ENCODE measurements around the gene LDHAL6B.

DNA sequence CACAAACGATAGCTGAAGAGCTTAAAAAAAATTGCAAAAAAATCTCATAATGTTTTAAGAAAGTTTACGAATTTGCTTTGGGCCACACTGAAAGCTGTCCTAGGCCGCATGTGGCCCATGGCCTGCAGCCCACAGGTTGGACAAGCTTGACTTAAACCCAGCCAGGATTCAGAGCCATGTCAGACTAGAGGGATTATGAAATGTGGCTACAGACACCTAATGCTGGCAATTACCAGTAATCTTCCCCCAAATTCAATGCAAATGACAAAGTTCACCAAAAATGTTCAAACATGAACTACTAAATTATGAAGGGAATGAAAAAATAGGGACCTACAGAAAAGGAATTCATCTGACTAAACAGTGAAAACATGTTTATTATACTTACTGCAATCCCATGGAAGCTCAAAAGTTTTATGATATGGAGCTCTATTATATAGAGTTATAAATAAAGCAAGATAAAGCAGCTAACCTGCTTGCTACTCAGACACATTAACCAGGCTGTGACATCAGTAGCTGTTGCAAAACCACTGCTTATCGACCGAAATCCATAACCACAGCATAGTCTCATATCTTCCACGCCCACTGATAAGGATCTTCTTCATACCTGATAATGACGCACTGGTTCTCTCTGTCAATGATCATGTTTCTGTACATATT is 49.2 kb downstream of the LDHAL6B start:
- TF ChIP-seq, protein P1, sequence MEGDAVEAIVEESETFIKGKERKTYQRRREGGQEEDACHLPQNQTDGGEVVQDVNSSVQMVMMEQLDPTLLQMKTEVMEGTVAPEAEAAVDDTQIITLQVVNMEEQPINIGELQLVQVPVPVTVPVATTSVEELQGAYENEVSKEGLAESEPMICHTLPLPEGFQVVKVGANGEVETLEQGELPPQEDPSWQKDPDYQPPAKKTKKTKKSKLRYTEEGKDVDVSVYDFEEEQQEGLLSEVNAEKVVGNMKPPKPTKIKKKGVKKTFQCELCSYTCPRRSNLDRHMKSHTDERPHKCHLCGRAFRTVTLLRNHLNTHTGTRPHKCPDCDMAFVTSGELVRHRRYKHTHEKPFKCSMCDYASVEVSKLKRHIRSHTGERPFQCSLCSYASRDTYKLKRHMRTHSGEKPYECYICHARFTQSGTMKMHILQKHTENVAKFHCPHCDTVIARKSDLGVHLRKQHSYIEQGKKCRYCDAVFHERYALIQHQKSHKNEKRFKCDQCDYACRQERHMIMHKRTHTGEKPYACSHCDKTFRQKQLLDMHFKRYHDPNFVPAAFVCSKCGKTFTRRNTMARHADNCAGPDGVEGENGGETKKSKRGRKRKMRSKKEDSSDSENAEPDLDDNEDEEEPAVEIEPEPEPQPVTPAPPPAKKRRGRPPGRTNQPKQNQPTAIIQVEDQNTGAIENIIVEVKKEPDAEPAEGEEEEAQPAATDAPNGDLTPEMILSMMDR (IDR thresholded peaks at IDR 0.05) = no peak
- no peak for TF ChIP-seq POLR2A (IDR thresholded peaks at IDR 0.05)
- peak in 2 of 3 donors; percentile 32 to 47 for TF ChIP-seq POLR2AphosphoS5 (IDR thresholded peaks at IDR 0.05)

Measured in stomach (tissue), 4 donors.